Activated gamma-delta T cell treated with Interleukin-2 at 50 U/mL for 16 hours (primary cell): ENCODE measurements around the gene REV1.
"Not testable (repeated sequence)": the region's sequence is repeated elsewhere in the genome, so short reads cannot be mapped to it uniquely, and the experiment has no call there.

Experiments used
- DNase-seq: peaks from one replicate; pipeline ENCODE4 v3.0.0-alpha.2; 2020

The REV1 gene

GRCh38 chr2:99485411-99485810, 4.4 kb downstream of the REV1 start:
- DNase-seq, result no peak

GRCh38 chr2:99484205-99484604, 5.6 kb downstream of the REV1 start:
- no peak for DNase-seq

GRCh38 chr2:99481941-99482340, 7.9 kb downstream of the REV1 start:
- no peak for DNase-seq

- DNase-seq, result no peak
Observed at GRCh38 chr2:99481527-99481926, 8.3 kb downstream of the REV1 start.

- DNase-seq, result no peak
Observed at GRCh38 chr2:99480390-99480789, 9.4 kb downstream of the REV1 start.

- DNase-seq, result no peak
Observed at GRCh38 chr2:99478632-99479031, 11.2 kb downstream of the REV1 start.

GRCh38 chr2:99477054-99477453, 12.8 kb downstream of the REV1 start:
- no peak for DNase-seq

GRCh38 chr2:99476629-99477028, 13.2 kb downstream of the REV1 start:
- DNase-seq, result no peak

GRCh38 chr2:99475095-99475494, 14.7 kb downstream of the REV1 start:
- not testable (repeated sequence) for DNase-seq

- DNase-seq, result no peak
Observed at GRCh38 chr2:99473518-99474083, 16.2 kb downstream of the REV1 start.

GRCh38 chr2:99472600-99472960, 17.2 kb downstream of the REV1 start:
- DNase-seq, result no peak

- no peak for DNase-seq
Observed at GRCh38 chr2:99471654-99472599, 17.9 kb downstream of the REV1 start.

GRCh38 chr2:99470957-99471356, 18.9 kb downstream of the REV1 start:
- DNase-seq, result no peak

- not testable (repeated sequence) for DNase-seq
Observed at GRCh38 chr2:99470459-99470858, 19.4 kb downstream of the REV1 start.

GRCh38 chr2:99469394-99469793, 20.4 kb downstream of the REV1 start:
- DNase-seq, result no peak

- no peak for DNase-seq
Observed at GRCh38 chr2:99468155-99468554, 21.7 kb downstream of the REV1 start.

- no peak for DNase-seq
Observed at GRCh38 chr2:99467390-99467789, 22.4 kb downstream of the REV1 start.

GRCh38 chr2:99461828-99462483, 27.9 kb downstream of the REV1 start:
- DNase-seq, result no peak

- no peak for DNase-seq
Observed at GRCh38 chr2:99458529-99458928, 31.3 kb downstream of the REV1 start.

GRCh38 chr2:99451686-99452085, 38.1 kb downstream of the REV1 start:
- no peak for DNase-seq

- DNase-seq, result no peak
Observed at GRCh38 chr2:99451280-99451679, 38.5 kb downstream of the REV1 start.

GRCh38 chr2:99450199-99450598, 39.6 kb downstream of the REV1 start:
- no peak for DNase-seq

- DNase-seq, result no peak
Observed at GRCh38 chr2:99448556-99448955, 41.3 kb downstream of the REV1 start.

GRCh38 chr2:99445065-99445464, 44.8 kb downstream of the REV1 start:
- DNase-seq, result no peak
